GM20000 (cell line): Measurements from ENCODE around the gene TCN2.

Experiments
- DNase-seq: peaks from one replicate; pipeline ENCODE4 v3.0.0; 2012; ENCODE audit warnings: low spot score
- TF ChIP-seq, protein P1 (sequence below): IDR thresholded peaks from 2 replicates; pipeline ENCODE4 v1.5.1; 2012; ENCODE audit warnings: mild to moderate bottlenecking, control low read depth; ENCODE audit errors: extremely low read depth, missing control alignments

TCN2 gene

DNA sequence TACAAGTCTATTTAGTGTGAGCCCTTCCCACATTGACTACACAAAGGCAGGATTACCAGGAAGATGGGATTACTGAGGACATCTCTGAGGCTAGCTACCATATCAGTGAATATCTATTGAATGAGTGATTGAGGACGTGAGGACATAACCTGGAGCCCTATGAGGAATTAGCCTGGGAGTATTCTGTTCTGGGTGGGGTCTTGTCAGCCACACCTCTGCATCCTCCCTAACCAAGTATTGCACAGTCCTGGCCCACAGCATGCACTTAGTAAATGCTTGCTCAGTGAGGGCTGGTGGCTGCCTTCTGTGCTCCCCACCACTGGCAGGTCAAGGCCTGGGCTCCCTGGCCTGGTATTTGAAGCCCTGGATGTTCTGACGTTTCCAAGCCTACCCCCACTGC lies 45.9 kb downstream of the TCN2 start:
- TF ChIP-seq, protein P1, sequence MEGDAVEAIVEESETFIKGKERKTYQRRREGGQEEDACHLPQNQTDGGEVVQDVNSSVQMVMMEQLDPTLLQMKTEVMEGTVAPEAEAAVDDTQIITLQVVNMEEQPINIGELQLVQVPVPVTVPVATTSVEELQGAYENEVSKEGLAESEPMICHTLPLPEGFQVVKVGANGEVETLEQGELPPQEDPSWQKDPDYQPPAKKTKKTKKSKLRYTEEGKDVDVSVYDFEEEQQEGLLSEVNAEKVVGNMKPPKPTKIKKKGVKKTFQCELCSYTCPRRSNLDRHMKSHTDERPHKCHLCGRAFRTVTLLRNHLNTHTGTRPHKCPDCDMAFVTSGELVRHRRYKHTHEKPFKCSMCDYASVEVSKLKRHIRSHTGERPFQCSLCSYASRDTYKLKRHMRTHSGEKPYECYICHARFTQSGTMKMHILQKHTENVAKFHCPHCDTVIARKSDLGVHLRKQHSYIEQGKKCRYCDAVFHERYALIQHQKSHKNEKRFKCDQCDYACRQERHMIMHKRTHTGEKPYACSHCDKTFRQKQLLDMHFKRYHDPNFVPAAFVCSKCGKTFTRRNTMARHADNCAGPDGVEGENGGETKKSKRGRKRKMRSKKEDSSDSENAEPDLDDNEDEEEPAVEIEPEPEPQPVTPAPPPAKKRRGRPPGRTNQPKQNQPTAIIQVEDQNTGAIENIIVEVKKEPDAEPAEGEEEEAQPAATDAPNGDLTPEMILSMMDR, result no peak
- no peak for DNase-seq

GRCh38 chr22:30654361-30654760 lies 47.4 kb downstream of the TCN2 start:
- TF ChIP-seq, protein P1, result no peak
- no peak for DNase-seq

- TF ChIP-seq, protein P1, result no peak
Observed at GRCh38 chr22:30655532-30655931, 48.6 kb downstream of the TCN2 start.

GRCh38 chr22:30662040-30662439 lies 55.1 kb downstream of the TCN2 start:
- TF ChIP-seq, protein P1, result no peak
- DNase-seq, result no peak

More at GRCh38 chr22:30655532-30655931, 48.6 kb downstream of the TCN2 start:
- no peak for DNase-seq

- DNase-seq, result no peak
- TF ChIP-seq, protein P1, result no peak
Observed at GRCh38 chr22:30664798-30665197, 57.8 kb downstream of the TCN2 start.

GRCh38 chr22:30665266-30665665 lies 58.3 kb downstream of the TCN2 start:
- TF ChIP-seq, protein P1, result no peak
- no peak for DNase-seq

DNA sequence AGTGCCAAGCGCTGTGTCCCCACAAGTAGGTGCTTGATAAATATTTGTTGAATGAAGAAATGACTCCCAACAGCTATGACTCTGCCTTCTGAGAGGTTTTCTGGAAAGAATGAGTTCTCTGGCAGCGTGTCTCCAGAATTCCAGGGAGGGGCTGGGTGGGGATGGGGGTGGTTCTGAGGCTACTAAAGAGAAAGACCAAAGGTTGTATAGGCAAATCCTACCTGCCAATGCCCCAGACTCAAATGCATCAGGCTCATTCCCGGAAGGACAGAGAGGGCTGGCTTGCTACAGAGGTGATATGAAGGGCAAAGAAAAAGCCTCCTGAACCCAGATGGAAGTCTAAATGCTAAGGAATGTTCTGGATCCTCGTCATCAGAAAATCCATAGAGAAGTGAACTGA lies 58.8 kb downstream of the TCN2 start:
- TF ChIP-seq, protein P1, result no peak
- DNase-seq, result no peak

DNA sequence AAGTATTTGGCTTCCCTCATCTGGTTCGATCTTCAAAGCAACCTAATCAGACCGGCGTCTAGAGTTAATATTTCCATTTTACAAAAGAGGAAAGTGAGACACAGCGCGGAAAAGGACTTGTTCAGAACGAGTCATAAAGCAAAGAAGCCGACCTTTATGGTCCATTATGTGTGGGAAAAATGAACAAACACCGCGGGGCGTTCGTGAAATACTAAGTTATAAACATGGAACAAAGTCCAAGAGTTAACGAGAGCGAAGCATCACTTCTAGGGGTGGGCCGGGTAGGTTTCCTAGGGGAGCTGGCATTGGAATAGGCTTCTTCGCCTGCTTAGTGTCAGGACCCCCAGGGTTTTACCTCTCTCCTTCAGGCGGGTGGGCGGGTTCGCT lies 60.1 kb downstream of the TCN2 start:
- no peak for DNase-seq
- TF ChIP-seq, protein P1, result no peak
